Esophagus muscularis mucosa (tissue), 3 donors: ENCODE results near the gene PHLDB1.

Experiments
- POLR2A ChIP-seq: fragments of 450-650 bp; IDR thresholded peaks from one replicate; pipeline ENCODE4 v1.6.1; 2017; ENCODE audit warnings: antibody characterized with exemption, moderate library complexity, mild to moderate bottlenecking, low read depth
- POLR2AphosphoS5 ChIP-seq, 2 donors: sonication (generic); formaldehyde crosslinking; IDR thresholded peaks; one replicate each; pipeline ENCODE4 v1.6.1; 2017; ENCODE audit warnings: antibody characterized with exemption in 2 of 2
- TF ChIP-seq, protein P1 (sequence below), 3 experiments: fragments of 200-600 bp in 2 of 3; fragments of 450-650 bp in 1 of 3; sonication (generic) in 2 of 3; IDR thresholded peaks; one replicate each; pipeline ENCODE4 v1.5.1; 2017 to 2019; ENCODE audit warnings: antibody characterized with exemption in 3 of 3, mild to moderate bottlenecking in 2 of 3, moderate library complexity in 1 of 3

DNA sequence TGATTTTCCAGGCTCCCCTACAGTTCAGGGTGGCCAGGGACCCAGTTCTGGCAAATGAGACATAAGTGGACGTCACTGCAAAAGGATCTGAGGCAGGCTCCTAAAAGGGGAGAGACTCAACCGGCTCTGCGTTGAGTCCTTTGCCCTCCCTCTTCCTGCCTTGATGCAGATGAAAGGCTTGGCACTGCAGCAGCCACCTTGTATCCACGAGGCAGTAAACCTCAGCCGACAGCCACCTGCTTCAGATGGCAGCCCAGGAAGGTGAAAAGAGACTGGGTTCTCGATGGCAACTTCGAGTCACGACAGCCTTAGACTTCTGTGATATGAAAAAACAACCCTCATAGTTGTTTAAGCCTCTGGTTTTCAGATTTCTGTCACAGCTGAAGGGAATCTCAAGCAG lies 86.8 kb downstream of the PHLDB1 start:
- TF ChIP-seq, protein P1, sequence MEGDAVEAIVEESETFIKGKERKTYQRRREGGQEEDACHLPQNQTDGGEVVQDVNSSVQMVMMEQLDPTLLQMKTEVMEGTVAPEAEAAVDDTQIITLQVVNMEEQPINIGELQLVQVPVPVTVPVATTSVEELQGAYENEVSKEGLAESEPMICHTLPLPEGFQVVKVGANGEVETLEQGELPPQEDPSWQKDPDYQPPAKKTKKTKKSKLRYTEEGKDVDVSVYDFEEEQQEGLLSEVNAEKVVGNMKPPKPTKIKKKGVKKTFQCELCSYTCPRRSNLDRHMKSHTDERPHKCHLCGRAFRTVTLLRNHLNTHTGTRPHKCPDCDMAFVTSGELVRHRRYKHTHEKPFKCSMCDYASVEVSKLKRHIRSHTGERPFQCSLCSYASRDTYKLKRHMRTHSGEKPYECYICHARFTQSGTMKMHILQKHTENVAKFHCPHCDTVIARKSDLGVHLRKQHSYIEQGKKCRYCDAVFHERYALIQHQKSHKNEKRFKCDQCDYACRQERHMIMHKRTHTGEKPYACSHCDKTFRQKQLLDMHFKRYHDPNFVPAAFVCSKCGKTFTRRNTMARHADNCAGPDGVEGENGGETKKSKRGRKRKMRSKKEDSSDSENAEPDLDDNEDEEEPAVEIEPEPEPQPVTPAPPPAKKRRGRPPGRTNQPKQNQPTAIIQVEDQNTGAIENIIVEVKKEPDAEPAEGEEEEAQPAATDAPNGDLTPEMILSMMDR (IDR thresholded peaks at IDR 0.05), result no peak
- TF ChIP-seq POLR2A, result no peak
- TF ChIP-seq POLR2AphosphoS5 (IDR thresholded peaks at IDR 0.05), result no peak
